Measurements from ENCODE around the gene MN1. TPM values are rescaled to one million over a fixed set of nuclear protein-coding genes. Genes with fewer than 3 reads are reported as not detected.
A peak's percentile ranks its signal among the peaks of the same experiment; 100 is the strongest.

The MN1 gene
- total and polyA plus RNA-seq, 7 donors: under 0.01 to 21.3 (median 6.4) TPM

GRCh38 chr22:27749597-27750225 is 51.8 kb downstream of the MN1 start:
- intact Hi-C loops (cut with DNase I): no loop called here
- Histone ChIP-seq H3K9me3 (no peaks in the 10 kb centered on the region), H3K4me3 (no peak overlapping the region), H3K27me3 (no peaks in the 10 kb centered on the region), H3K4me1 (peaks cover 0 to 58% (median 37%) of the 10 kb centered on the region in 4 donors), H3K36me3 (no peaks in the 10 kb centered on the region), H3K27ac (peak overlapping the region; percentile 60 to 81 (median 74))
- TF ChIP-seq EP300 (IDR thresholded peaks at IDR 0.05) (no peak), CTCF (IDR thresholded peaks at IDR 0.05) (no peak), POLR2AphosphoS5 (IDR thresholded peaks at IDR 0.05) (no peak), POLR2A (IDR thresholded peaks at IDR 0.05) (no peak)
- DNase-seq: peak; percentile 63
- 43 to 59% methylated on average over 10 to 11 of the region's 11 CpGs for WGBS, 2 donors

GRCh38 chr22:27748751-27749191 is 52.8 kb downstream of the MN1 start:
- intact Hi-C loops (cut with DNase I): no loop called here
- Histone ChIP-seq H3K4me1 (peaks cover 0 to 49% (median 33%) of the 10 kb centered on the region in 4 donors), H3K27me3 (no peaks in the 10 kb centered on the region), H3K36me3 (no peaks in the 10 kb centered on the region), H3K9me3 (no peaks in the 10 kb centered on the region), H3K4me3 (no peak overlapping the region), H3K27ac (peak overlapping the region; percentile 60 to 81 (median 74))
- DNase-seq: peak; percentile 69
- 5 to 36% methylated on average over 11 of the region's 11 CpGs for WGBS, 2 donors
- TF ChIP-seq EP300 (IDR thresholded peaks at IDR 0.05) (no peak), CTCF (IDR thresholded peaks at IDR 0.05) (no peak), POLR2A (IDR thresholded peaks at IDR 0.05) (no peak), POLR2AphosphoS5 (IDR thresholded peaks at IDR 0.05) (peak in 1 of 4 donors; percentile 10)

- no peak for DNase-seq
- intact Hi-C loops (cut with DNase I): no loop called here
- Histone ChIP-seq H3K36me3 (no peaks in the 10 kb centered on the region), H3K27ac (peak overlapping the region; percentile 60 to 81 (median 74)), H3K27me3 (no peaks in the 10 kb centered on the region), H3K9me3 (no peaks in the 10 kb centered on the region), H3K4me3 (no peak overlapping the region), H3K4me1 (peaks cover 0 to 45% (median 31%) of the 10 kb centered on the region in 4 donors)
- no peak for TF ChIP-seq POLR2A (IDR thresholded peaks at IDR 0.05)
- no peak for TF ChIP-seq CTCF (IDR thresholded peaks at IDR 0.05)
- no peak for TF ChIP-seq EP300 (IDR thresholded peaks at IDR 0.05)
- TF ChIP-seq POLR2AphosphoS5 (IDR thresholded peaks at IDR 0.05): no peak
- 37 to 53% methylated on average over 4 of the region's 4 CpGs for WGBS, 2 donors
These were observed 53.2 kb downstream of the MN1 start for GRCh38 chr22:27748349-27748748.

GRCh38 chr22:27747396-27748221 is 53.9 kb downstream of the MN1 start:
- no peak for TF ChIP-seq POLR2A (IDR thresholded peaks at IDR 0.05)
- no peaks in the 10 kb centered on the region for H3K36me3 ChIP-seq
- H3K27me3 ChIP-seq: no peaks in the 10 kb centered on the region
- peak; percentile 57 for DNase-seq
- 77 to 88% methylated on average over 13 of the region's 13 CpGs for WGBS, 2 donors
- H3K4me3 ChIP-seq: no peak overlapping the region
- H3K27ac ChIP-seq: peak overlapping the region; percentile 60 to 81 (median 74)
- no peaks in the 10 kb centered on the region for H3K9me3 ChIP-seq
- intact Hi-C loops (cut with DNase I): no loop called here
- peaks cover 0 to 37% (median 24%) of the 10 kb centered on the region in 4 donors for H3K4me1 ChIP-seq

- no peaks in the 10 kb centered on the region for H3K27me3 ChIP-seq
- DNase-seq: no peak
- TF ChIP-seq POLR2A (IDR thresholded peaks at IDR 0.05) (no peak), CTCF (IDR thresholded peaks at IDR 0.05) (no peak), POLR2AphosphoS5 (IDR thresholded peaks at IDR 0.05) (no peak), EP300 (IDR thresholded peaks at IDR 0.05) (no peak)
- no peak overlapping the region for H3K4me3 ChIP-seq
- peak overlapping the region in 2 of 4 donors; percentile 79 to 81 for H3K27ac ChIP-seq
- H3K36me3 ChIP-seq: no peaks in the 10 kb centered on the region
- WGBS, 2 donors: 82 to 91% methylated on average over 8 of the region's 8 CpGs
- H3K9me3 ChIP-seq: no peaks in the 10 kb centered on the region
- intact Hi-C loops (cut with DNase I): no loop called here
- peaks cover 0 to 33% (median 24%) of the 10 kb centered on the region in 4 donors for H3K4me1 ChIP-seq
These were observed 54.6 kb downstream of the MN1 start for GRCh38 chr22:27746918-27747317.

Data from sigmoid colon (tissue), 7 donors.